DLD1 (cell line): ENCODE measurements around the gene RNASE7.

Experiments
- in situ Hi-C: cut with HindIII; loops from 2 replicates; pipeline ENCODE4 v1.10.0; 2017; ENCODE audit warnings: low sequenced_read_pairs

Gene RNASE7

GRCh38 chr14:21066882-21067502 lies 24.8 kb downstream of the RNASE7 start:
- in situ Hi-C loops: no loop called here

- in situ Hi-C loops: no loop called here
Observed at GRCh38 chr14:21068521-21069387, 26.6 kb downstream of the RNASE7 start.

GRCh38 chr14:21069388-21070082 lies 27.4 kb downstream of the RNASE7 start:
- in situ Hi-C loops: no loop called here

GRCh38 chr14:21070083-21070609 lies 28.0 kb downstream of the RNASE7 start, which contains the start of gene ARHGEF40:
ARHGEF40 (plus strand) TSS chr14:21070304; CDS start chr14:21070397, 93 bp downstream.
- in situ Hi-C loops: no loop called here

GRCh38 chr14:21070610-21071224 lies 28.6 kb downstream of the RNASE7 start:
- in situ Hi-C loops: no loop called here

- in situ Hi-C loops: no loop called here
Observed at GRCh38 chr14:21071225-21072030, 29.3 kb downstream of the RNASE7 start.

- in situ Hi-C loops: no loop called here
Observed at GRCh38 chr14:21072031-21072473, 29.9 kb downstream of the RNASE7 start.

- in situ Hi-C loops: no loop called here
Observed at GRCh38 chr14:21072781-21073339, 30.7 kb downstream of the RNASE7 start.

- in situ Hi-C loops: no loop called here
Observed at GRCh38 chr14:21073921-21074320, 31.8 kb downstream of the RNASE7 start.

GRCh38 chr14:21074398-21075272 lies 32.5 kb downstream of the RNASE7 start:
- in situ Hi-C loops: no loop called here

- in situ Hi-C loops: no loop called here
Observed at GRCh38 chr14:21075719-21076437, 33.7 kb downstream of the RNASE7 start.

GRCh38 chr14:21077672-21078071 lies 35.5 kb downstream of the RNASE7 start:
- in situ Hi-C loops: no loop called here

GRCh38 chr14:21078287-21078686 lies 36.1 kb downstream of the RNASE7 start:
- in situ Hi-C loops: no loop called here

GRCh38 chr14:21078726-21079125 lies 36.6 kb downstream of the RNASE7 start:
- in situ Hi-C loops: no loop called here

GRCh38 chr14:21081521-21082142 lies 39.5 kb downstream of the RNASE7 start:
- in situ Hi-C loops: no loop called here

- in situ Hi-C loops: no loop called here
Observed at GRCh38 chr14:21083565-21084325, 41.6 kb downstream of the RNASE7 start.

GRCh38 chr14:21084396-21084795 lies 42.2 kb downstream of the RNASE7 start:
- in situ Hi-C loops: no loop called here
